ENCODE results near the gene FAM170B. TPM values are rescaled to one million over a fixed set of nuclear protein-coding genes. Genes with fewer than 3 reads are reported as not detected.
A peak's percentile ranks its signal among the peaks of the same experiment; 100 is the strongest.

FAM170B gene
- total and polyA plus RNA-seq, 8 donors = not detected

DNA sequence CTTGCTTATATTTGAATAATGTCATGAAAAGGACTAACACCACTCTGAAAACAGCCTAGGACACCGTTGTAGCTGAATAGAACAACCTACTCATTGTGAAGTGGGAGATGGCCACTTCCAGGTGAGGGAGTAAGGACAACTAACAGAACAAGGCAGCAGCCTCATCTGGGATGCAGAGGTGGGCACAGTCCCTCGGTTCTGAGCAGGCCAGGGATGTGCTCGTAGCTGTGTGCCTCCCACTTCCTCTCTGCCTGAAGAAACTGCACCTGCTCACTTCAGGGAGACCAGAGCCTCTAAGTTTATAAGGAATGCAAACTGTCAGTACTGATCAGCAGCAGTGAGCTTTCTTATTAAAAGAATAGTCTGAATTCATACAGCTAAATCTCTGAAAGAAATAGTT is 21.0 kb downstream of the FAM170B start:
- 34 to 51% (median 42%) methylated on average over 3 of the region's 3 CpGs for WGBS, 5 donors
- Histone ChIP-seq H3K27me3 (peaks cover 0 to 31% (median 4%) of the 10 kb centered on the region in 3 donors), H3K4me1 (peaks cover 0 to 65% (median 28%) of the 10 kb centered on the region in 4 donors), H3K36me3 (no peaks in the 10 kb centered on the region), H3K9me3 (no peaks in the 10 kb centered on the region), H3K27ac (peak overlapping the region in 2 of 5 donors; percentile 8 to 88), H3K4me3 (no peak overlapping the region)
- TF ChIP-seq CTCF (IDR thresholded peaks at IDR 0.05) = no peak
- TF ChIP-seq POLR2A (IDR thresholded peaks at IDR 0.05) = no peak
- TF ChIP-seq POLR2AphosphoS5 (IDR thresholded peaks at IDR 0.05) = no peak
- no peak for TF ChIP-seq EP300 (IDR thresholded peaks at IDR 0.05)
- DNase-seq = no peak
- intact Hi-C loops (cut with DNase I; ENCODE audit: low total_unique reads) = no loop called here

DNA sequence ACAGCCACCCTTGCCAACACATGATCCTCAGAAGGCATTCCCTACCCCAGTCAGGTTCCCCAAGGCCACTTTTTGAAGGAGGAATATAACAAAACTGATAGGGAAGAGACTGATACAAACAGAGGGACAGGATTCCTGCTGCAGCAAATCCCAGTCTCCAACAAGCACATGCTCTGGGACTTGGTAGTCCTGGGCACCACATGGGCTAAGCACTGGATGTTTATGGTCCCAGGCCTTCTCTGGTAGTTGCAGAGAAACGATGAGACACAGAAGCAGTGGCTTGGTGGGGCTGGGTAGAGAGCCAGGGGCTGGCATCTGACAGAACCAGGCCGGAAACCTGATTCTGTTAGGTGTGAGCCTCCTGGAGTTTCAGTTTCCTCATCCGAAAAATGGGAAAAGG is 21.7 kb downstream of the FAM170B start:
- TF ChIP-seq POLR2AphosphoS5 (IDR thresholded peaks at IDR 0.05) (no peak), EP300 (IDR thresholded peaks at IDR 0.05) (no peak), POLR2A (IDR thresholded peaks at IDR 0.05) (no peak), CTCF (IDR thresholded peaks at IDR 0.05) (no peak)

DNA sequence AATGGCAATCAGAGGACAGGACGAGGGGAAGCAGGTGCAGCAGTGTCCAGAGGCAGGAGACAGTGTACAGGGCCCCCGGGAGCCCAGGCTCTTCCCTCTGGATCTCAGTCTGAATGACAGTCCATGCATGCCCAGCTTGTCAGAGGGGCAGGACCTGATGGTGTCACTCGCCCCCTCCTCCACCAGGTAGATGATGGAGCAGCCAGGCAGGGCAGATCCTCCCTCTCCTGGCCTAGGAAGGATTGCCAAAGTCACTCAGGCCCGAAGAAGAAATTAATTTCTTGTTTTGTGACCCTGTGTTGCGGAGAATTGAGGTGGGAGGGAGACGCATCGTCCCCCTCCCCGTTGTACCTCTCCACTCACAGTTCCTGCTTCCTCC is 22.5 kb downstream of the FAM170B start:
- 54 to 69% (median 62%) methylated on average over 6 to 8 of the region's 8 CpGs for WGBS, 5 donors
- intact Hi-C loops (cut with DNase I; ENCODE audit: low total_unique reads) = no loop called here
- no peaks in the 10 kb centered on the region for H3K36me3 ChIP-seq
- H3K4me3 ChIP-seq = no peak overlapping the region
- no peak for DNase-seq
- no peak for TF ChIP-seq EP300 (IDR thresholded peaks at IDR 0.05)
- H3K9me3 ChIP-seq = no peaks in the 10 kb centered on the region
- peaks cover 0 to 29% (median 4%) of the 10 kb centered on the region in 3 donors for H3K27me3 ChIP-seq
- no peak overlapping the region for H3K27ac ChIP-seq
- peaks cover 3 to 81% (median 37%) of the 10 kb centered on the region in 4 donors for H3K4me1 ChIP-seq

More for the DNA sequence above, 21.7 kb downstream of the FAM170B start:
- Histone ChIP-seq H3K9me3 (no peaks in the 10 kb centered on the region), H3K27ac (no peak overlapping the region), H3K36me3 (no peaks in the 10 kb centered on the region), H3K4me3 (no peak overlapping the region), H3K27me3 (peaks cover 0 to 31% (median 4%) of the 10 kb centered on the region in 3 donors), H3K4me1 (peaks cover 3 to 73% (median 32%) of the 10 kb centered on the region in 4 donors)
- intact Hi-C loops (cut with DNase I; ENCODE audit: low total_unique reads) = no loop called here
- DNase-seq = no peak
- 70 to 83% (median 74%) methylated on average over 2 to 3 of the region's 3 CpGs for WGBS, 5 donors

DNA sequence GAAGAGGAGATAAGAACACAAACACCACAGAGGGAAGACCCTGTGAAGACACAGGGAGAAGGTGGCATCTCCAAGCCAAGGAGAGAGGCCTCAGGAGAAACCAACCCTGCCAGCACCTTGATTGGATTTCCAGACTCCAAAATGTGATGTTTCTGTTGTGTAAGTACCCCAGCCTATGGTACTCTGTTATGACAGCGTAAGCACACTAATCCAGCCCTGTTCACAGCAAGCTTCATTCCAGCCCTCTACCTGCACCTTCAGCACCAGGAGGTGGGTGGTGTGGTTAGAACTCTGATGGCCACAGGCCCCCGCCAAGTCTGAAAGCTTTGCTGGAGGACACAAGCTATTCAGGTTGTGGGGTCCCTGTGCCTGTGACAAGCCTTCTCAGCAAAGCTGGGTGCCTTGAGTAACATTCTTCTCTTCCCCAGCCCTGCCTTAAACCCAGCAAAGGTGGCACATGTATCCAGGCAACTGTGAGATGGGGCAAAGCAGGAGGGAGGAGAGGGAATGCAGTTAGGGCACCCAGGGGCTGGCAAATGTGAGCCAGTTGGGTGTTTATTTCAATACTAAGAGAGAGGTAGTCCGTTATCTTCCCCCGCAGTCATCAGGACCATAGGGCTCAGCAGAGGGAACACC is 23.0 kb downstream of the FAM170B start:
- TF ChIP-seq POLR2AphosphoS5 (IDR thresholded peaks at IDR 0.05) = no peak
- TF ChIP-seq POLR2A (IDR thresholded peaks at IDR 0.05) = no peak
- no peak for TF ChIP-seq EP300 (IDR thresholded peaks at IDR 0.05)
- TF ChIP-seq CTCF (IDR thresholded peaks at IDR 0.05) = no peak
- no peak for DNase-seq
- Histone ChIP-seq H3K4me3 (no peak overlapping the region), H3K9me3 (no peaks in the 10 kb centered on the region), H3K4me1 (peaks cover 3 to 84% (median 40%) of the 10 kb centered on the region in 4 donors), H3K27ac (peak overlapping the region in 1 of 5 donors; percentile 51), H3K27me3 (peaks cover 0 to 24% (median 4%) of the 10 kb centered on the region in 3 donors), H3K36me3 (no peaks in the 10 kb centered on the region)
- intact Hi-C loops (cut with DNase I; ENCODE audit: low total_unique reads) = no loop called here
- 88 to 95% (median 91%) methylated on average over 4 of the region's 4 CpGs for WGBS, 5 donors
